Activated CD8-positive, alpha-beta memory T cell treated with anti-CD3 and anti-CD28 coated beads, Interleukin-2, amount 50 U/mL, for 1 hour (primary cell): ENCODE results near the gene GABRB1.

Experiments used
- DNase-seq: peaks from one replicate; pipeline ENCODE4 v3.0.0-alpha.2; 2020; ENCODE audit errors: extremely low read depth

GABRB1 gene

GRCh38 chr4:47118192-47118929, 87.0 kb downstream of the GABRB1 start:
- no peak for DNase-seq

- DNase-seq: no peak
These were observed 89.4 kb downstream of the GABRB1 start for GRCh38 chr4:47120783-47121182.

- DNase-seq: peak; percentile 1
These were observed 91.4 kb downstream of the GABRB1 start for GRCh38 chr4:47122592-47123291.

GRCh38 chr4:47128991-47129390, 97.6 kb downstream of the GABRB1 start:
- no peak for DNase-seq

- no peak for DNase-seq
These were observed 103.8 kb downstream of the GABRB1 start for GRCh38 chr4:47135210-47135609.

GRCh38 chr4:47143261-47143660, 111.9 kb downstream of the GABRB1 start:
- DNase-seq: no peak

- no peak for DNase-seq
These were observed 114.3 kb downstream of the GABRB1 start for GRCh38 chr4:47145630-47146029.

- no peak for DNase-seq
These were observed 123.5 kb downstream of the GABRB1 start for GRCh38 chr4:47154816-47155370.

- DNase-seq: no peak
These were observed 124.6 kb downstream of the GABRB1 start for GRCh38 chr4:47155919-47156318.

GRCh38 chr4:47160095-47160494, 128.7 kb downstream of the GABRB1 start:
- DNase-seq: no peak

GRCh38 chr4:47167081-47168035, 136.0 kb downstream of the GABRB1 start:
- DNase-seq: no peak

GRCh38 chr4:47184083-47184482, 152.7 kb downstream of the GABRB1 start:
- DNase-seq: no peak

- DNase-seq: no peak
These were observed 154.4 kb downstream of the GABRB1 start for GRCh38 chr4:47185761-47186160.

- no peak for DNase-seq
These were observed 156.2 kb downstream of the GABRB1 start for GRCh38 chr4:47187608-47188007.

- no peak for DNase-seq
These were observed 161.8 kb downstream of the GABRB1 start for GRCh38 chr4:47193179-47193578.

- no peak for DNase-seq
These were observed 162.8 kb downstream of the GABRB1 start for GRCh38 chr4:47194036-47194737.

- DNase-seq: no peak
These were observed 164.3 kb downstream of the GABRB1 start for GRCh38 chr4:47195706-47196105.

GRCh38 chr4:47198791-47199190, 167.4 kb downstream of the GABRB1 start:
- DNase-seq: no peak

GRCh38 chr4:47203593-47203992, 172.2 kb downstream of the GABRB1 start:
- no peak for DNase-seq

- no peak for DNase-seq
These were observed 176.2 kb downstream of the GABRB1 start for GRCh38 chr4:47207555-47207954.

GRCh38 chr4:47209833-47210232, 178.5 kb downstream of the GABRB1 start:
- no peak for DNase-seq
